ENCODE data around the gene KLF3. TPM values are rescaled to one million over a fixed set of nuclear protein-coding genes. Genes with fewer than 3 reads are reported as not detected.

The KLF3 gene
- total RNA-seq, 1 donor = 25.3 TPM

- TF ChIP-seq CTCF (IDR thresholded peaks at IDR 0.05; ENCODE audit: extremely low read depth, low read depth, low read length) = no peak
- Histone ChIP-seq H3K79me2 (ENCODE audit: insufficient read depth, low read length) (peaks cover 75% of the 10 kb centered on the region), H3K4me3 (ENCODE audit: insufficient read depth, low read length) (peak overlapping the region; percentile 82), H2AFZ (ENCODE audit: low read length) (peak overlapping the region; percentile 38), H3K27ac (ENCODE audit: low read depth, low read length) (peak overlapping the region; percentile 95), H3K36me3 (ENCODE audit: insufficient read depth, low read length) (no peaks in the 10 kb centered on the region), H3K9me3 (ENCODE audit: low read depth, low read length) (no peaks in the 10 kb centered on the region), H4K20me1 (ENCODE audit: insufficient read depth, low read length) (peaks cover 22% of the 10 kb centered on the region), H3K27me3 (ENCODE audit: insufficient read depth, low read length) (no peaks in the 10 kb centered on the region), H3K4me2 (ENCODE audit: insufficient read depth, low read length) (peak overlapping the region; percentile 89), H3K4me1 (ENCODE audit: insufficient read depth, low read length) (peaks cover 37% of the 10 kb centered on the region)
- DNase-seq (ENCODE audit: insufficient read length, low spot score, missing footprints) = peak; percentile 93
Observed at GRCh38 chr4:38667085-38667893, 3.3 kb downstream of the KLF3 start.

- H3K27ac ChIP-seq (ENCODE audit: low read depth, low read length) = peak overlapping the region; percentile 95
- no peaks in the 10 kb centered on the region for H3K36me3 ChIP-seq (ENCODE audit: insufficient read depth, low read length)
- DNase-seq (ENCODE audit: insufficient read length, low spot score, missing footprints) = peak; percentile 10
- H3K9me3 ChIP-seq (ENCODE audit: low read depth, low read length) = no peaks in the 10 kb centered on the region
- no peak overlapping the region for H3K4me2 ChIP-seq (ENCODE audit: insufficient read depth, low read length)
- no peaks in the 10 kb centered on the region for H3K27me3 ChIP-seq (ENCODE audit: insufficient read depth, low read length)
- H3K4me3 ChIP-seq (ENCODE audit: insufficient read depth, low read length) = no peak overlapping the region
- H4K20me1 ChIP-seq (ENCODE audit: insufficient read depth, low read length) = peaks cover 23% of the 10 kb centered on the region
- peaks cover 78% of the 10 kb centered on the region for H3K79me2 ChIP-seq (ENCODE audit: insufficient read depth, low read length)
- H2AFZ ChIP-seq (ENCODE audit: low read length) = no peak overlapping the region
- peaks cover 40% of the 10 kb centered on the region for H3K4me1 ChIP-seq (ENCODE audit: insufficient read depth, low read length)
- no peak for TF ChIP-seq CTCF (IDR thresholded peaks at IDR 0.05; ENCODE audit: extremely low read depth, low read depth, low read length)
Observed at GRCh38 chr4:38668203-38668971, 4.4 kb downstream of the KLF3 start.

- no peaks in the 10 kb centered on the region for H3K27me3 ChIP-seq (ENCODE audit: insufficient read depth, low read length)
- no peaks in the 10 kb centered on the region for H3K9me3 ChIP-seq (ENCODE audit: low read depth, low read length)
- H3K4me1 ChIP-seq (ENCODE audit: insufficient read depth, low read length) = peaks cover 48% of the 10 kb centered on the region
- peak; percentile 57 for DNase-seq (ENCODE audit: insufficient read length, low spot score, missing footprints)
- H3K79me2 ChIP-seq (ENCODE audit: insufficient read depth, low read length) = peaks cover 86% of the 10 kb centered on the region
- TF ChIP-seq CTCF (IDR thresholded peaks at IDR 0.05; ENCODE audit: extremely low read depth, low read depth, low read length) = no peak
- peaks cover 27% of the 10 kb centered on the region for H4K20me1 ChIP-seq (ENCODE audit: insufficient read depth, low read length)
- no peak overlapping the region for H3K4me3 ChIP-seq (ENCODE audit: insufficient read depth, low read length)
- peak overlapping the region; percentile 14 for H3K27ac ChIP-seq (ENCODE audit: low read depth, low read length)
- no peak overlapping the region for H2AFZ ChIP-seq (ENCODE audit: low read length)
- no peaks in the 10 kb centered on the region for H3K36me3 ChIP-seq (ENCODE audit: insufficient read depth, low read length)
- no peak overlapping the region for H3K4me2 ChIP-seq (ENCODE audit: insufficient read depth, low read length)
Observed at GRCh38 chr4:38669208-38669607, 5.2 kb downstream of the KLF3 start.

Measured in osteoblast (primary cell).